HG03175 (cell line): ENCODE data around the gene LPGAT1.

Experiments used
- ATAC-seq: cut with Tn5 transposase; IDR thresholded peaks from one replicate; pipeline ENCODE4 v1.9.1; 2021; ENCODE audit warnings: mild to moderate bottlenecking, moderate library complexity; ENCODE audit not compliant: unreplicated experiment

LPGAT1 gene

GRCh38 chr1:211775170-211775569 is 55.4 kb downstream of the LPGAT1 start:
- ATAC-seq, result no peak

GRCh38 chr1:211764701-211765100 is 65.9 kb downstream of the LPGAT1 start:
- ATAC-seq, result no peak

- ATAC-seq, result no peak
These were observed 68.4 kb downstream of the LPGAT1 start for GRCh38 chr1:211762206-211762605.

- ATAC-seq, result no peak
These were observed 69.2 kb downstream of the LPGAT1 start for GRCh38 chr1:211761400-211761799.

DNA sequence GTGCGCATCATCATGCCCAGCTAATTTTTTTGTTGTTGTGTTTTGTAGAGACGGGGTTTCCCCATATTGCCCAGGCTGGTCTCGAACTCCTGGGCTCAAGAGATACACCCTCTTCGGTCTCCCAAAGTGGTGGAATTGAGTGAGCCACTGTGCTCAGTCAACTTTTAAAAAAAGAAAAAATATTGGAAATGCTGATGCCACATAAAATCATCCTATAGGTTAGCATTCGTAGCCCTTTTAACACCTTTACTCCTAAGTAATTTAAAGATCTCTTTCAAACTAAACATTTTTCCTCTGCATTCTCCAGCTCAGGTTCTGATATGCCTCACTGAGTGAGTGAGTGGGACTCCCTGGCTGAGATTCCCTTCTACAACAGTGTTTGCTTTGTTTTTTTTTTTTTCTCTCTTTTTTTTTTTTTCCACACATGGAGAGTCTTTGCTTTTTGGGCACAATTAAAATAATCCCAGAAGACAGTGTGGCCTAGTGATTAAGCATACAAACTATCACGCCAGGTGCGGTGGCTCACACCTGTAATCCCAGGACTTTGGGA is 74.0 kb downstream of the LPGAT1 start:
- ATAC-seq, result no peak

DNA sequence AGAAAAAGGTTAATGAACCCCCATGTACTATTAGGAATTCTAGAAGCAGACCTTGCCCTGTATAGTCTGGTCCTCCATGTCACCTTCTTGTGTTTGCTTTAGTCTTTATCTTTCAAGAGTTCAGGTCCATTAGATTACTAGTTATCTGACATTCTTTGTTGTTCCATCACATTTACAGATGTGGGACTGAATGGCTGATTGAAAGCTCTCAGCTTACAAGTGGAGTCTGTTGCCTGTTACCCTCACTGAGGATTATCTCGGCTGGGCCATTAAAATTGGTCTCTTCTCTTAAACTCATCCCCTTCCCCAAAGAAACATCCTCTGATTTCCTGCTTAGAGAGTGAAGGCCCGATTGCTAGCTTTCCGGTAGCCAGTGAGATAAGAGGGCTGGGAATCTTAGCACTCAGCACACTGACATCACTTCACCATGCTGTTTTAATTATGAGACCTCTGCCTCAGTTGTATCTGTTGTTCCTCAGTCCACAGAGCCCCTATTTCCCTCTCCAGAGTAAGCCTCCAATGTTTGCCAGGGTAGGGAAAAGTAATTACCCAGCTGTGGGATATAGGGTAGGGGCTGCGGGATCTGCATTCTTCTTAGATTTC is 76.8 kb downstream of the LPGAT1 start:
- no peak for ATAC-seq

- no peak for ATAC-seq
These were observed 77.5 kb downstream of the LPGAT1 start for GRCh38 chr1:211752951-211753486.

GRCh38 chr1:211752317-211752716 is 78.2 kb downstream of the LPGAT1 start:
- no peak for ATAC-seq

GRCh38 chr1:211751438-211751837 is 79.1 kb downstream of the LPGAT1 start:
- no peak for ATAC-seq

DNA sequence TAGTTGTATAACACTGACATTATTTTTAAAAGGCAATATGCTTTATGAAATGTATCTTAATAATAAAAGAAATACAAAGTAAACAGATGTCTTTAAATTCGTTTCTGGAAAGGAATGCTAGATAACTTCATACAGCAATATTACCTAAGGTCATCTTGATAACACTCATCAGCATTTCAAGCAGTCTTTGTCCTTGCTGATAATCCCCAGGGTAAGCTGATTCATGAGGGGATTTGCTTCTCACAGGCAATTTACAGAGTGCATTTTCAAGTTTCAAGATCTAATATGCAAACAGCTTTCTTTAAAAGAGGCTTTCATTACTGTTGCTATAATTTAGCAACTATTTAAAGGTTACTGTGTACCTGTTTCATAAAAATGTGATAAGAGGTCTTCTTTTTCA is 80.0 kb downstream of the LPGAT1 start:
- ATAC-seq, result no peak

GRCh38 chr1:211749251-211749650 is 81.3 kb downstream of the LPGAT1 start:
- ATAC-seq, result no peak

- no peak for ATAC-seq
These were observed 81.8 kb downstream of the LPGAT1 start for GRCh38 chr1:211748810-211749209.

GRCh38 chr1:211742889-211743529 is 87.6 kb downstream of the LPGAT1 start:
- ATAC-seq, result no peak

DNA sequence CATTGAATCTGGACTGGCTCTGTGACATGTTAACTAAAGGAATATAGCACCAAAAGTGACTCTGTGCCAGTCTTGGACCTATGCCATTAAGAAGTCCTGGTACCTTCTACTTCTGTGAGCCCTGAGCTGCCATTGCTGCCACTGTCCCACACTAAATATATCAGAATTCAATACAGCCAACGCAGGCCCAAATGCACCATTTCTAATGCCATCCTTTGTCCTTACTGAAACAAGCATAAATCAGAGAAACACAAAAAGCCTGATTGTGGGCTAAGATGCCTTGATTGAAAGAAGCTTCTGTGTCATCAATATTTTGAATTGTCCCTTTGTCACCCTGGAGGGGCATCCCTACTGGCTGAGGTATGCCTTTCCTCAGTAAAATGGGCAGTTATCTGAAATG is 88.3 kb downstream of the LPGAT1 start:
- no peak for ATAC-seq

DNA sequence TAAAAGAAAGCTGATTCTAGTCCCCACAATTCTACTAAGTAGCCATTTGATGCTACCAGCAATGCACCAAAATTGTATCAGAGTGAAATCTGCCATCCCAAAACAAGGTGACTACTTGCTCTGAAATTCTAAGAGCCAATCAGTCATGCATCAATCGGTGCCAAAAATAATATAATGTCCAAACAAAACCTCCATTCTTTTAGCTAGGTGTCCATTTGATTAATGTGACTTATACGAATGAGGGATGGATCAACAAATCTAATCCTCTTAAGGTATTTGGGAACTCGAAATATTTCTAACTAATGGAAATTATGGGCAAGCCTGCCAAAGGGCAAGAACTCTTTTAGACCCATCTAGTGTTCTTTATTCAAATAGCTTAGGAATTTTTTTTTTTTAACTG is 88.8 kb downstream of the LPGAT1 start:
- no peak for ATAC-seq

- ATAC-seq, result no peak
These were observed 89.4 kb downstream of the LPGAT1 start for GRCh38 chr1:211741116-211741515.

DNA sequence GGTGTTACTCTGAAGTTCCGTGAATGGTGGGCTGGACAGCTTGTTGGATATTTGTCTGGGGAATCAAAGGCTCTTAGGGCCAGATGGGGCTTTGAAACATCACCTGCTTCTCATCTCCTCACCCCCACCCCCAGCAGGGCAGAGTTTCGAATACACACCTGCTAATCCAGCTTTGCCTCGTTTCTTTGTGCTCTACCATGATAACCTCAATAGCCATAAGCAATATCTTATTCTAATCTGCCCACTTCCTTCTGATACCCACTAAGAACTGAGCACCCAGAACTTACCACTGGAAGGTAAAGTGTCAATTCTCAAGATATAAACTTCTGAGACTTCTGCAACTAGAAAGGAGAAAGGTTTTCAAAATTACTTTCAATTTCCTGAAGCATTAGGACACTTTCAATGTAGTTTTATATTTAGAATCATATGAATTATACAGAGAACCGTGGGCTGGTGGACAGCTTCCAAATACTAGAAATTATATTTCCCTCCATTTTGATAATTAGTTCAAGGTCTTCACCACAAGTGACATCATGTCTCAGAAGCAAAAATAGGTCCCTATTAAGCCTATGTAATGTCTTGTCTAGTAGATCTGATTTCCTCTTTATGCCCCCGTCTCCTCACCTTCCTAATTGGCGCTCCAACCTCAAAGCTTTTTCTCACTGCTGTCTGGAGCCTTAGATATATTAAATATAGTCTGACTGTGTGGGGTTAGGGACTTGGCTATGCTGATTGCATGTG is 90.7 kb downstream of the LPGAT1 start:
- ATAC-seq, result peak; percentile 53

DNA sequence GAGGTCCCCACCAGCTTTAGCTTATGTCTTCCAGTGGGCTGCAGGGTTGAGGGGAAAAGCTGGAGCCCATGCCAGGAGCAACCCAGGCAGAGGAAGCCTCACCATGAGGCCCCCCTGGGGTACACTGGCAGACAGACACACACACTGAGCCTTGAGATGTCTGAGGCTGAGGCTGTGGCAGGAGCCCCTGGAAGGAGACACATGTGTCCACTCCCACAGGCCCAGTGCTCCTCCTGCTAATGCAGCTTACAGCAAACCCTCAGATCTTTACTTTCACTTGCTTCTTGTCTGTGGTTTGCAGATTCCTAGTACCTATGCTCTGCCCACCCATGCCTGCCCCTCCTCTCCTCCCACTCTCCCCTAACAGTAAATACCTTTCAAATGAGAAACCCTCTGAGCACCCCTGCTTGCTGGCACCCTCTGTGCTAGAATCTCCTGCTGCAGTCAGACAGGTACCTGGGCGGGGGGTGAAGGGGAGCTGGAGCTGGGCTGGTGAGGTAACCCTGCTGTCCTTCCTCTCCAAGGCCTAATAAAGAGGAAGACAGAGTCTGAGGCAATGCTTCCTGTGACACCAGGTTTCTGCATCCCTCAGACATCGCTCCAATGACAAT is 91.8 kb downstream of the LPGAT1 start:
- no peak for ATAC-seq

DNA sequence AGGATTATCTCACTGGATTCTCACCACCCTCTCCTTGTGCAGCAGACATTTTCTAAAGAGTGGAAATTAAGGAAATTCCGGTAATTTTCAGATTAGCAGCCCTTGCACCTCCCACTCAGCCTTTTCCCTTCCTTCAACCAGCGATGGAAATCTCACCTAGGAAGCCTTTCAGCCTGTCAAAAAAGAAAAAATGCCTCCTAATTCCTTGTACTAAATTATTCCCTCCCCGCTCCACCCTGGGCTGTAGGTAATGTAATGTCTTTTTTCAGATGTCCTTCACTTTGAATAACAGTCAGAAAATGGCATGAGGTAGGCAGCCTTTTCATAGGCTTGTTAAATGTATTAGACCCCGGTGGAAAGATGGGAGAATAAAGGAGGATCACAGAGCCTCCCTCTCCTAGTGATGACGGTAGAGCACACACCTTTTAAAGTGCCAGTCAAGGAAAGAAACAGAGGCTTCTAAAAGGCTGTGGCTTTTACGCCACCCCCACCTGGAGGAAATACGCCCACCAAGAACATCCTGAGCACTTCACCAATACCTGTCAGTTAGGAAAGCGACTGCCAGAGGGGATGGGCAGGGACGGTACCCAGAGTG is 92.4 kb downstream of the LPGAT1 start:
- ATAC-seq, result no peak

GRCh38 chr1:211737115-211738035 is 93.2 kb downstream of the LPGAT1 start:
- ATAC-seq, result no peak
